Liver (tissue), 9 donors: Measurements from ENCODE around the gene TPK1. TPM values are rescaled to one million over a fixed set of nuclear protein-coding genes. Genes with fewer than 3 reads are reported as not detected.

ENCODE experiments used
- DNase-seq: peaks from one replicate; pipeline ENCODE4 v3.0.0-alpha.2; 2017; ENCODE audit warnings: low spot score
- H3K27ac ChIP-seq, 2 donors: one replicate each; pipeline ENCODE4 v1.7.0; 2013; ENCODE audit warnings: inconsistent platforms in 2 of 2, low read length in 2 of 2, control low read depth in 1 of 2, low read depth in 1 of 2, mild to moderate bottlenecking in 1 of 2
- H3K27me3 ChIP-seq, 4 donors: one replicate each; pipeline versions ENCODE4 v1.6.1 to v1.7.0; 2013; ENCODE audit warnings: low read length in 3 of 4, inconsistent platforms in 1 of 4, mild to moderate bottlenecking in 1 of 4, moderate library complexity in 1 of 4; ENCODE audit not compliant: control insufficient read depth in 4 of 4, insufficient read depth in 4 of 4
- H3K36me3 ChIP-seq, 4 donors: one replicate each; pipeline versions ENCODE4 v1.6.1 to v1.7.0; 2013; ENCODE audit warnings: low read length in 3 of 4, mild to moderate bottlenecking in 3 of 4, low read depth in 1 of 4, moderate library complexity in 1 of 4; ENCODE audit not compliant: control insufficient read depth in 4 of 4, insufficient read depth in 3 of 4
- H3K4me1 ChIP-seq, 4 donors: one replicate each; pipeline versions ENCODE4 v1.6.1 to v1.7.0; 2013; ENCODE audit warnings: low read length in 3 of 4, mild to moderate bottlenecking in 3 of 4, moderate library complexity in 1 of 4; ENCODE audit not compliant: control insufficient read depth in 4 of 4, insufficient read depth in 4 of 4
- H3K4me3 ChIP-seq, 3 donors: one replicate each; pipeline versions ENCODE4 v1.6.1 to v1.7.0; 2013; ENCODE audit warnings: low read length in 3 of 3, control low read depth in 1 of 3, low read depth in 1 of 3, mild to moderate bottlenecking in 1 of 3
- H3K9ac ChIP-seq, 2 donors: one replicate each; pipeline ENCODE4 v1.7.0; 2013; ENCODE audit warnings: low read length in 2 of 2, mild to moderate bottlenecking in 2 of 2, moderate library complexity in 2 of 2, control low read depth in 1 of 2, low read depth in 1 of 2
- H3K9me3 ChIP-seq, 4 donors: one replicate each; pipeline versions ENCODE4 v1.6.1 to v1.7.0; 2013; ENCODE audit warnings: low read length in 3 of 4; ENCODE audit not compliant: control insufficient read depth in 4 of 4
- CTCF ChIP-seq: fragments of 150-350 bp; IDR thresholded peaks from 2 replicates; pipeline ENCODE4 v1.5.1; 2017; ENCODE audit warnings: improper control_type of control experiment, low read depth, low read length; ENCODE audit not compliant: missing input control
- FOXA1 ChIP-seq: IDR thresholded peaks from 2 replicates; pipeline ENCODE4 v1.6.1; 2016; ENCODE audit warnings: antibody characterized with exemption
- FOXA2 ChIP-seq: IDR thresholded peaks from 2 replicates; pipeline ENCODE4 v1.6.1; 2016; ENCODE audit warnings: antibody characterized with exemption
- GABPA ChIP-seq, 2 donors: IDR thresholded peaks in 1 of 2; conservative IDR thresholded peaks in 1 of 2; 2 replicates each; pipeline ENCODE4 v1.6.1; 2016; ENCODE audit warnings: antibody characterized with exemption in 2 of 2, mild to moderate bottlenecking in 1 of 2, moderate library complexity in 1 of 2
- HNF4A ChIP-seq, 2 donors: conservative IDR thresholded peaks; 2 replicates each; pipeline ENCODE4 v1.6.1; 2016; ENCODE audit warnings: antibody characterized with exemption in 2 of 2, mild to moderate bottlenecking in 2 of 2
- HNF4G ChIP-seq: IDR thresholded peaks from 2 replicates; pipeline ENCODE4 v1.6.1; 2016; ENCODE audit warnings: antibody characterized with exemption
- JUND ChIP-seq, 2 donors: IDR thresholded peaks; 2 replicates each; pipeline ENCODE4 v1.6.1; 2016; ENCODE audit warnings: antibody characterized with exemption in 2 of 2
- MAX ChIP-seq: IDR thresholded peaks from 2 replicates; pipeline ENCODE4 v1.6.1; 2016; ENCODE audit warnings: antibody characterized with exemption
- SP1 ChIP-seq: IDR thresholded peaks from 2 replicates; pipeline ENCODE4 v1.6.1; 2018; ENCODE audit warnings: antibody characterized with exemption, mild to moderate bottlenecking
- TAF1 ChIP-seq: conservative IDR thresholded peaks from 2 replicates; pipeline ENCODE4 v1.6.1; 2016; ENCODE audit warnings: antibody characterized with exemption, mild to moderate bottlenecking
- YY1 ChIP-seq: IDR thresholded peaks from 2 replicates; pipeline ENCODE4 v1.6.1; 2016; ENCODE audit warnings: antibody characterized with exemption, mild to moderate bottlenecking
- WGBS: extraction: QIAGEN DNeasy Blood & Tissue Kit; methylation state at CpG from one replicate; pipeline ENCODE4 v1.1.7; 2013; 5-methylcytosine and 5-hydroxymethylcytosine counted together
- polyA plus RNA-seq, 2 donors: library from polyadenylated mRNA; stranded (reverse) in 1 of 2; unstranded in 1 of 2; fragments of 200-250 nt in 1 of 2; fragments of >200 nt in 1 of 2; fragmentation: Nextera tagmentation in 1 of 2; extraction: Ambion mirVana in 1 of 2; gene quantifications; one replicate each; pipeline versions ENCODE4 v1.2.1 to v1.2.3, GENCODE V29; 2013 to 2015
- total RNA-seq, 2 donors: library from RNA; depleted of rRNA; stranded (reverse); fragments of >200 nt; gene quantifications; one replicate each; pipeline ENCODE4 v1.2.3, GENCODE V29; 2014
- TF ChIP-seq, protein P1 (sequence below): IDR thresholded peaks from 2 replicates; pipeline ENCODE4 v1.6.1; 2016; ENCODE audit warnings: antibody characterized with exemption
- TF ChIP-seq, protein P2 (sequence below): IDR thresholded peaks from 2 replicates; pipeline ENCODE4 v1.6.1; 2016; ENCODE audit warnings: antibody characterized with exemption
- donor health status: healthy.
- donor health status: healthy.
- donor health status: healthy.
- donor health status: healthy.
- donor health status: healthy.

Gene TPK1
- total and polyA plus RNA-seq, 4 donors, result 2.2 to 7.5 (median 3.3) TPM

DNA sequence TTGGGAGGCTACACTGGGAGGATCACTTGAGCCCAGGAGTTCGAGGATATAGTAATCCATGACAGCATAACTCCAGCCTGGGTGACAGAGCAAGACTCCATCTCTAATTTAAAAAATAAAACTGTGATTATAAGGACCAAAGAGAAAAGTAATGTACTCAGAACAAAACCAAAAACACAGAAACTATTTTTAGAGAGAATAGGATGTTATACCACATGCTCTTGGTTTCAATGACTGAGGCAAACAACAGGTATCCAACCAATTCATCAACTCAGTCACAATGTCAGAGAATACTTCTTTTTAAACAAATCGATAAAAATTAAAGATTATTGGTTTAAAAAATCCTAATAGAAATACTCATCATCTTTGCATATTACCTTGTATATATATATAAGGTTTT, 186.7 kb downstream of the TPK1 start:
- DNase-seq, result no peak
- no peak overlapping the region for H3K27ac ChIP-seq
- H3K27me3 ChIP-seq, result no peaks in the 10 kb centered on the region
- no peaks in the 10 kb centered on the region for H3K9me3 ChIP-seq
- no peak overlapping the region for H3K9ac ChIP-seq
- TF ChIP-seq FOXA2, result no peak
- TF ChIP-seq, protein P1, sequence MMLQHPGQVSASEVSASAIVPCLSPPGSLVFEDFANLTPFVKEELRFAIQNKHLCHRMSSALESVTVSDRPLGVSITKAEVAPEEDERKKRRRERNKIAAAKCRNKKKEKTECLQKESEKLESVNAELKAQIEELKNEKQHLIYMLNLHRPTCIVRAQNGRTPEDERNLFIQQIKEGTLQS, result no peak
- H3K4me1 ChIP-seq, result no peaks in the 10 kb centered on the region
- WGBS, result 76% methylated on average over 2 of the region's 2 CpGs
- no peaks in the 10 kb centered on the region for H3K36me3 ChIP-seq
- no peak overlapping the region for H3K4me3 ChIP-seq

DNA sequence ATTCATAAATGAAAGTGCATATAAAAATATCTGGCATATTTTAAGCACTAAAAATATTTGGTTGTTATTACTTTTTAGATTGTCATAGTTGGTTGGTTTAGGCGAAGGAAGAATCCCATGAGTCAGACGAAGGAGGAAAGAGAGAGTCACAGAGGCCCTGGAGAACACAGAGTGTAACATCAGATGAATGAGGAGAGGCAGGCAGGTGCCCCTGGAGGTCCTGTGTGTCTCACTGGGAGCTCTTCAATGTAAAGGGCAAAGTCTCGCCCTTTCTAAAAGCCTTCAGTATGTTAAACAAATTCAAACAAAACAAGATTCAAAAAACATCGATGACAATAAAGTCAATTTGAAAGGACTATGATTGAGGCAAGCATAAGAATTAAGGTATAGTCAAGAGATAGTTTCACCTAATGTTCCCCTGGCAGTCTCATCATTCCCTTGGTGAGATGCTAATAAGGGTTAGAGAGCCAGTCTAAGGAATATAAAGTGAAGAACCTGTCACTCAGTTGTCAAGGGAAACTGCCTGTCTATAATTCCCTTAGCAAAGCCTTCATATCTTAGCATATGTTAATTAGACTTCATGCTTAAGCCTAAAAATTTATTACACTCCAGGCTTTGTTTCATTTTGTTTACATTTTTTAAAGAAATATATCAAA, 194.3 kb downstream of the TPK1 start:
- no peaks in the 10 kb centered on the region for H3K36me3 ChIP-seq

DNA sequence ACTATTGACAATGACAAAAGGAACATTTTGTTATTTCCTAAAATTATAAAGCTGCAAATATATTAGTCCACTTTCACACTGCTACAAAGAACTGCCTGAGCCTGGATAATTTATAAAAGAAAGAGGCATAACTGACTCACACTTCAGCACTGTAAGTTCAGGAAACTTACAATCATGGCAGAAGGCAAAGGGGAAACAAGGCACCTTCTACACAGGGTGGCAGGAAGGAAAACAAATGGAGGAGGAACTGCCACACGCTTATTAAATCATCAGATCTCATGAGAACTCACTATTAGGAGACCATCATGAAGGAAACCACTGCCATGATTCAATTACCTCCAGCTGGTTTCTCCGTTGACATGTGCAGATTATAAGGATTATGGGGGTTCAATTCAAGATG, 203.1 kb downstream of the TPK1 start:
- H3K4me3 ChIP-seq, result no peak overlapping the region
- no peaks in the 10 kb centered on the region for H3K27me3 ChIP-seq
- DNase-seq, result no peak
- H3K36me3 ChIP-seq, result no peaks in the 10 kb centered on the region
- H3K9ac ChIP-seq, result no peak overlapping the region
- WGBS, result 79% methylated on average over 2 of the region's 2 CpGs
- no peaks in the 10 kb centered on the region for H3K4me1 ChIP-seq
- no peaks in the 10 kb centered on the region for H3K9me3 ChIP-seq
- no peak overlapping the region for H3K27ac ChIP-seq
- no peak for TF ChIP-seq JUND (IDR thresholded peaks at IDR 0.05)
- TF ChIP-seq FOXA2, result no peak
- no peak for TF ChIP-seq GABPA (IDR thresholded peaks at IDR 0.05 in 1 of 2, conservative IDR thresholded peaks at IDR 0.05 in 1 of 2)
- no peak for TF ChIP-seq CTCF
- no peak for TF ChIP-seq HNF4G
- TF ChIP-seq, protein P2, sequence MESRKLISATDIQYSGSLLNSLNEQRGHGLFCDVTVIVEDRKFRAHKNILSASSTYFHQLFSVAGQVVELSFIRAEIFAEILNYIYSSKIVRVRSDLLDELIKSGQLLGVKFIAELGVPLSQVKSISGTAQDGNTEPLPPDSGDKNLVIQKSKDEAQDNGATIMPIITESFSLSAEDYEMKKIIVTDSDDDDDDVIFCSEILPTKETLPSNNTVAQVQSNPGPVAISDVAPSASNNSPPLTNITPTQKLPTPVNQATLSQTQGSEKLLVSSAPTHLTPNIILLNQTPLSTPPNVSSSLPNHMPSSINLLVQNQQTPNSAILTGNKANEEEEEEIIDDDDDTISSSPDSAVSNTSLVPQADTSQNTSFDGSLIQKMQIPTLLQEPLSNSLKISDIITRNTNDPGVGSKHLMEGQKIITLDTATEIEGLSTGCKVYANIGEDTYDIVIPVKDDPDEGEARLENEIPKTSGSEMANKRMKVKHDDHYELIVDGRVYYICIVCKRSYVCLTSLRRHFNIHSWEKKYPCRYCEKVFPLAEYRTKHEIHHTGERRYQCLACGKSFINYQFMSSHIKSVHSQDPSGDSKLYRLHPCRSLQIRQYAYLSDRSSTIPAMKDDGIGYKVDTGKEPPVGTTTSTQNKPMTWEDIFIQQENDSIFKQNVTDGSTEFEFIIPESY, result no peak
- TF ChIP-seq, protein P1, result no peak
- TF ChIP-seq SP1, result no peak
- TF ChIP-seq TAF1, result no peak
- TF ChIP-seq HNF4A (conservative IDR thresholded peaks at IDR 0.05), result no peak

More for the DNA sequence above, 194.3 kb downstream of the TPK1 start:
- H3K27me3 ChIP-seq, result no peaks in the 10 kb centered on the region
- H3K9ac ChIP-seq, result no peak overlapping the region
- no peak overlapping the region for H3K4me3 ChIP-seq
- H3K4me1 ChIP-seq, result no peaks in the 10 kb centered on the region
- DNase-seq, result no peak
- no peaks in the 10 kb centered on the region for H3K9me3 ChIP-seq
- 72% methylated on average over 4 of the region's 4 CpGs for WGBS
- TF ChIP-seq CTCF (no peak), FOXA1 (no peak), TAF1 (no peak), HNF4G (no peak), YY1 (no peak), MAX (no peak), SP1 (no peak)
- TF ChIP-seq, protein P2, result no peak
- H3K27ac ChIP-seq, result no peak overlapping the region
